Fibroblast of lung (primary cell): ENCODE measurements around the gene NFS1. TPM values are rescaled to one million over a fixed set of nuclear protein-coding genes. Genes with fewer than 3 reads are reported as not detected.

Source experiments
- DNase-seq, 2 donors: peaks; one replicate each; pipeline versions ENCODE4 v3.0.0 to v3.0.0-alpha.2; 2010; ENCODE audit warnings: low read depth in 2 of 2
- H2AFZ ChIP-seq: 2 replicates; pipeline ENCODE4 v1.5.1; 2012; ENCODE audit warnings: low read length, control low read depth, inconsistent platforms
- H3K27ac ChIP-seq: 2 replicates; pipeline ENCODE4 v1.5.1; 2011; ENCODE audit warnings: low read length, control low read depth; ENCODE audit not compliant: insufficient read depth
- H3K27me3 ChIP-seq: 2 replicates; pipeline ENCODE4 v1.5.1; 2011; ENCODE audit warnings: mild to moderate bottlenecking, low read length; ENCODE audit not compliant: control insufficient read depth, insufficient read depth
- H3K36me3 ChIP-seq: 2 replicates; pipeline ENCODE4 v1.5.1; 2011; ENCODE audit warnings: low read length; ENCODE audit not compliant: control insufficient read depth, insufficient read depth
- H3K4me1 ChIP-seq: 2 replicates; pipeline ENCODE4 v1.5.1; 2011; ENCODE audit warnings: low read length; ENCODE audit not compliant: control insufficient read depth, insufficient read depth; ENCODE audit errors: extremely low read depth
- H3K4me2 ChIP-seq: 2 replicates; pipeline ENCODE4 v1.5.1; 2011; ENCODE audit warnings: low read length, control low read depth; ENCODE audit not compliant: insufficient read depth; ENCODE audit errors: extremely low read depth
- H3K4me3 ChIP-seq, 4 experiments: fragments of 200-600 bp in 1 of 4; sonication (generic) in 1 of 4; replicated peaks in 1 of 4; 2 replicates each; pipeline ENCODE4 v1.5.1; 2011 to 2016; ENCODE audit warnings: low read length in 4 of 4, low read depth in 3 of 4, mild to moderate bottlenecking in 3 of 4, control low read depth in 2 of 4, inconsistent platforms in 1 of 4, mixed read lengths in 1 of 4; ENCODE audit not compliant: insufficient read depth in 1 of 4; ENCODE audit errors: control extremely low read depth in 1 of 4
- H3K79me2 ChIP-seq: 2 replicates; pipeline ENCODE4 v1.5.1; 2012; ENCODE audit warnings: mild to moderate bottlenecking, low read length, inconsistent platforms; ENCODE audit not compliant: control insufficient read depth, insufficient read depth
- H3K9ac ChIP-seq: 2 replicates; pipeline ENCODE4 v1.5.1; 2011; ENCODE audit warnings: mild to moderate bottlenecking, low read length, control low read depth; ENCODE audit not compliant: insufficient read depth
- H3K9me3 ChIP-seq: 2 replicates; pipeline ENCODE4 v1.5.1; 2012; ENCODE audit warnings: low read depth, low read length; ENCODE audit not compliant: control insufficient read depth, insufficient read depth
- H4K20me1 ChIP-seq: 2 replicates; pipeline ENCODE4 v1.5.1; 2011; ENCODE audit warnings: low read length; ENCODE audit not compliant: control insufficient read depth, insufficient read depth; ENCODE audit errors: extremely low read depth
- EZH2 ChIP-seq: IDR thresholded peaks from 2 replicates; pipeline ENCODE4 v1.5.1; 2012; ENCODE audit warnings: low read length, control low read depth, mild to moderate bottlenecking; ENCODE audit errors: missing control alignments
- polyA plus RNA-seq, 2 donors: library from polyadenylated mRNA; depleted of rRNA in 1 of 2; stranded (reverse) in 1 of 2; unstranded in 1 of 2; fragments of >200 nt; gene quantifications; 2 replicates each; pipeline ENCODE4 v1.2.1, GENCODE V29; 2011 to 2012; ENCODE audit warnings: missing spikeins in 1 of 2
- total RNA-seq: library from RNA; depleted of rRNA; stranded (reverse); fragments of >200 nt; gene quantifications from 2 replicates; pipeline ENCODE4 v1.2.1, GENCODE V29; 2014
- TF ChIP-seq, protein P1 (sequence below), 2 donors: IDR thresholded peaks in 1 of 2; conservative IDR thresholded peaks in 1 of 2; 1 replicate in 1 of 2; 2 replicates in 1 of 2; pipeline ENCODE4 v1.5.1; 2011 to 2012; ENCODE audit warnings: low read length in 2 of 2, control low read depth in 1 of 2, inconsistent platforms in 1 of 2, low read depth in 1 of 2, mild to moderate bottlenecking in 1 of 2

Gene NFS1
- total and polyA plus RNA-seq, 2 donors (not counting 1 experiment from before 2014, with no cell fraction given), result 31.7 to 34.7 TPM

DNA sequence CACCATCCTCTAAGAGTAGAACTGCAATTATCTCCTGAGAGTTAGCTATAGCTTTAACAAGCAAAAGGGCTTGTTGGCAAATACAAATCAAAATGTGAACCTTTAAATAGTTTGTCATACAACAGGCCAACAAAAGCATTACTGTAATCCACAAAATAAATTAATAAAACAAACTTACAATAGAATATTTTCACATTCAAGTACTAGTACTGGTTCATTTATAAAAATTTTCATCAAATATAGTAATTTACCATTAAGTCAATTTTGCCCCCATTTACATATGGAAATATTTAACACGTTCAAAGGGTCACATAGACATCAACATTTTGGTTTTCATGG, 33.5 kb upstream of the NFS1 start:
- no peak overlapping the region for H3K27ac ChIP-seq

DNA sequence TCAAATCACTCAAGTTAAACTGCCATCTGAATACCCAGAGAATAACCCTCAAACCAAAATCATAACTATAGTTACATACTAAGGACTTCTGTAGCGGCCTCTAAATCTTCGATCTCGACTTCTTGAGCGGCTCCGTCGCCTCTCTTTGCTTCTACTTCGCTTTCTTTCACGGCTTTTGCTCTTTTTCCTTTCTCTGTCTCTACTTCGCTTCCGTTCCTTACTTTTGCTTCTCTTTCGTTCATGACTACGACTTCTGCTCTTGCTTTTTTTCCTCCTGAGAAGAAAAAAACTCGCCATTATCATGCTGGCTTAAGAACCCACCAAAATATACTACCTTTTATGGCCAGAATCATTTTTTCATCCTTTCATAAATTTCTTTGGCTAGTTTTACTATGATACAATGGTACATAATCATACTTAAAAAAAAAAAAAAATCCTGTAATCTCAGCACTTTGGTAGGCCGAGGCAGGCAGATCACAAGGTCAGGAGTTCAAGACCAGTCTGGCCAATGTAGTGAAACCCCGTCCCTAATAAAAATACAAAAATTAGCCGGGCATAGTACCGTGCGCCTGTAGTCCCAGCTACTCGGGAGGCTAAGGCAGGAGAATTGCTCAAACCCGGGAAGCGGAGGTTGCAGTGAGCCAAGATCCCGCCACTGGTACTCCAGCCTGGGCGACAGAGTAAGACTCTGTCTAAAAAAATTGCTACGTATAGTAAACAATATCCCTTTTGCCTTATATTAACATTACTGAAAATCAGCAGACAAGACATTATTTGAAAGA, 32.9 kb upstream of the NFS1 start:
- Histone ChIP-seq H3K36me3 (peaks cover 18% of the 10 kb centered on the region), H3K79me2 (peaks cover 95% of the 10 kb centered on the region), H3K4me3 (no peak overlapping the region), H3K9me3 (no peaks in the 10 kb centered on the region), H3K27ac (no peak overlapping the region), H3K27me3 (no peaks in the 10 kb centered on the region), H3K4me2 (no peak overlapping the region), H2AFZ (no peak overlapping the region), H3K9ac (no peak overlapping the region), H4K20me1 (peaks cover 3% of the 10 kb centered on the region), H3K4me1 (peaks cover 4% of the 10 kb centered on the region)
- TF ChIP-seq, protein P1, sequence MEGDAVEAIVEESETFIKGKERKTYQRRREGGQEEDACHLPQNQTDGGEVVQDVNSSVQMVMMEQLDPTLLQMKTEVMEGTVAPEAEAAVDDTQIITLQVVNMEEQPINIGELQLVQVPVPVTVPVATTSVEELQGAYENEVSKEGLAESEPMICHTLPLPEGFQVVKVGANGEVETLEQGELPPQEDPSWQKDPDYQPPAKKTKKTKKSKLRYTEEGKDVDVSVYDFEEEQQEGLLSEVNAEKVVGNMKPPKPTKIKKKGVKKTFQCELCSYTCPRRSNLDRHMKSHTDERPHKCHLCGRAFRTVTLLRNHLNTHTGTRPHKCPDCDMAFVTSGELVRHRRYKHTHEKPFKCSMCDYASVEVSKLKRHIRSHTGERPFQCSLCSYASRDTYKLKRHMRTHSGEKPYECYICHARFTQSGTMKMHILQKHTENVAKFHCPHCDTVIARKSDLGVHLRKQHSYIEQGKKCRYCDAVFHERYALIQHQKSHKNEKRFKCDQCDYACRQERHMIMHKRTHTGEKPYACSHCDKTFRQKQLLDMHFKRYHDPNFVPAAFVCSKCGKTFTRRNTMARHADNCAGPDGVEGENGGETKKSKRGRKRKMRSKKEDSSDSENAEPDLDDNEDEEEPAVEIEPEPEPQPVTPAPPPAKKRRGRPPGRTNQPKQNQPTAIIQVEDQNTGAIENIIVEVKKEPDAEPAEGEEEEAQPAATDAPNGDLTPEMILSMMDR (conservative IDR thresholded peaks at IDR 0.05 in 1 of 2, IDR thresholded peaks at IDR 0.05 in 1 of 2; ENCODE audit: low read depth in 1 of 2, low read length in 2 of 2), result no peak
- no peak for TF ChIP-seq EZH2
- no peak for DNase-seq

More for the DNA sequence above, 33.5 kb upstream of the NFS1 start:
- peaks cover 4% of the 10 kb centered on the region for H3K4me1 ChIP-seq
- no peak overlapping the region for H3K4me2 ChIP-seq
- no peaks in the 10 kb centered on the region for H3K27me3 ChIP-seq
- H3K4me3 ChIP-seq, result no peak overlapping the region
- H2AFZ ChIP-seq, result no peak overlapping the region
- peaks cover 18% of the 10 kb centered on the region for H3K36me3 ChIP-seq
- TF ChIP-seq, protein P1 (conservative IDR thresholded peaks at IDR 0.05 in 1 of 2, IDR thresholded peaks at IDR 0.05 in 1 of 2; ENCODE audit: low read depth in 1 of 2, low read length in 2 of 2), result no peak
- TF ChIP-seq EZH2, result no peak
- peaks cover 3% of the 10 kb centered on the region for H4K20me1 ChIP-seq
- peaks cover 97% of the 10 kb centered on the region for H3K79me2 ChIP-seq
- no peak for DNase-seq
- no peaks in the 10 kb centered on the region for H3K9me3 ChIP-seq
- H3K9ac ChIP-seq, result no peak overlapping the region

DNA sequence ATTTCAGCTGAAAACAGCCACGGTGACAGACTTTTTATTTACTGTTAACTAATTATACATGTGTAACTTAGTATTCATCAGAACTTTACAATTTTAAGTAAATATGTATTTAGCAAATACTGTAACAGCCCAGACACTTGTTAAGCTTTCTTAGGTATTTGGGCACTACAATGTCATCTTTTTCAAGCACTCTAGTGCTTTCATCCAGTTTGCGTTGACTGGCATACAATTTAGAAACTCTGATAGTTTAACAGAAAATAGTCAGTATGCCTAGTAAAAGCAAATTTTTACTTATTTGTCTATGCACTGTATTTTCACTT, 32.3 kb upstream of the NFS1 start:
- Histone ChIP-seq H3K9me3 (no peaks in the 10 kb centered on the region), H2AFZ (no peak overlapping the region), H3K4me1 (peaks cover 3% of the 10 kb centered on the region), H3K9ac (no peak overlapping the region), H3K27ac (no peak overlapping the region), H3K4me3 (no peak overlapping the region), H3K36me3 (peaks cover 23% of the 10 kb centered on the region), H3K4me2 (no peak overlapping the region), H3K79me2 (peaks cover 95% of the 10 kb centered on the region), H3K27me3 (no peaks in the 10 kb centered on the region), H4K20me1 (peaks cover 3% of the 10 kb centered on the region)
- DNase-seq, result no peak
- TF ChIP-seq, protein P1 (conservative IDR thresholded peaks at IDR 0.05 in 1 of 2, IDR thresholded peaks at IDR 0.05 in 1 of 2; ENCODE audit: low read depth in 1 of 2, low read length in 2 of 2), result no peak
- TF ChIP-seq EZH2, result no peak
